ENCODE results near the gene SSH2. TPM values are rescaled to one million over a fixed set of nuclear protein-coding genes. Genes with fewer than 3 reads are reported as not detected.

The SSH2 gene
- total RNA-seq, 2 experiments from 2014 or later, result 62.9 to 65.8 TPM

DNA sequence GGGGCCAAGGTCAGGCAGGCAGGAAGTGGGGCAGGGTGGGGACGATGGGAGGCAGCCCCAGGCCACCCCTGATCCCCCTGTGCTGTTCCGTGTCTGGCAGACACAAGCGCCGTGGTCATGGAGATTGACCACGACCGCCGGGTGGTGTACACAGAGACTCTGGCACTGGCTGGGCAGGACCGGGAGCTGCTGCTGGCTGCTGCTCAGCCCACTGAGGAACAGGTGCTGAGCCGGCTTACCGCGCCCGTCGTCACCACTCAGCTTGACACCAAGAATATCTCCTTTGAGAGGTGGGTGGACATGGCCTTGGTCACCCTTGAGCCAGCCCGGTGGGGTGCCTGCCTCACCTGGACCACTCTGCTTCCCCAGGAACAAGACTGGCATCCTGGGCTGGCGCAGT lies 321.0 kb downstream of the SSH2 start:
- CTCF ChIA-PET, result interaction anchor here (1.7 to 2.5 kb wide), 2 partner anchors 8 to 17 kb away, joined by 5 to 10 read pairs; partner anchors contain the start of gene ANKRD13B

GRCh38 chr17:29607557-29608195 lies 322.4 kb downstream of the SSH2 start:
- CTCF ChIA-PET, result interaction anchor here (1.0 to 2.5 kb wide), 3 partner anchors 9 to 16 kb away, joined by 3 to 10 read pairs (median 9); no protein-coding TSS in a partner anchor
- no peaks in the 10 kb centered on the region for H3K4me1 Mint-ChIP-seq
- POLR2A ChIA-PET, result interaction anchor here (0.9 to 2.0 kb wide), 4 partner anchors 10 to 115 kb away, joined by 3 to 11 read pairs (median 3); no protein-coding TSS in a partner anchor
- H3K27me3 Mint-ChIP-seq, result no peaks in the 10 kb centered on the region
- DNase-seq, result no peak
- no peaks in the 10 kb centered on the region for H3K36me3 Mint-ChIP-seq (ENCODE audit: low read depth)
- no peak overlapping the region for H3K27ac Mint-ChIP-seq
- no peaks in the 10 kb centered on the region for H3K9me3 Mint-ChIP-seq
- no peak overlapping the region for H3K4me3 Mint-ChIP-seq

More for the DNA sequence above, 321.0 kb downstream of the SSH2 start:
- Mint-ChIP-seq H3K4me1 (peaks cover 5% of the 10 kb centered on the region), H3K9me3 (no peaks in the 10 kb centered on the region), H3K36me3 (ENCODE audit: low read depth) (no peaks in the 10 kb centered on the region), H3K4me3 (no peak overlapping the region), H3K27ac (no peak overlapping the region), H3K27me3 (no peaks in the 10 kb centered on the region)
- no peak for DNase-seq
- POLR2A ChIA-PET, result interaction anchor here (1.3 to 2.0 kb wide), 2 partner anchors 8 to 18 kb away, joined by 3 to 11 read pairs; no protein-coding TSS in a partner anchor

DNA sequence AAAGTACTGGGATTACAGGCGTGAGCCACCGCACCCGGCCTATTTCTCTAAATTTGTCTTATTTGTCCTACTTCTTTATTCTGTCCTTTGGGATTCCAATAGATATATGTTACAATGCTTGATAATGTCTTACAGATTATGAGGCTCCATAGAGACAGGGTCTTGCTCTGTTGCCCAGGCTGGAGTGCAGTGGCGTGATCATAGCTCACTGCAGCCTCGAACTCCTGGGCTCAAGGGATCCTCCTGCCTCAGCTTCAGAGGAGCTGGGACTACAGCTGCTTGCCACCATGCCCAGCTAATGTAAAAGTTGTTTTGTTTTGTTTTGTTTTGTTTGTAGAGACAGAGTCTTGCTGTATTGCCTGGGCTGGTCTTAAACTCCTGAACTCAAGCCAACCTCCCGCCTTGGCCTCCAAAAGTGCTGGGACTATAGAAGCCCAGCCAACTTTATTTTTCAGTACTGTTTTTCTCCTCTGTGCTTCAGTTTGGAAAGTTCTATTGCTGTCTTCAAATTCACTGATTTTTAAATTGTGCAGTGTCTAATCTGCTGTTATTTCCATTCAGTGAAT lies 326.8 kb downstream of the SSH2 start:
- CTCF ChIA-PET, result interaction anchor here (0.7 to 2.6 kb wide), 2 partner anchors 12 to 29 kb away, joined by 3 to 8 read pairs; no protein-coding TSS in a partner anchor
- POLR2A ChIA-PET, result no interaction called here

GRCh38 chr17:29597361-29598172 lies 332.5 kb downstream of the SSH2 start:
- no peak for DNase-seq
- Mint-ChIP-seq H3K36me3 (ENCODE audit: low read depth) (no peaks in the 10 kb centered on the region), H3K4me1 (peaks cover 15% of the 10 kb centered on the region), H3K4me3 (no peak overlapping the region), H3K9me3 (no peaks in the 10 kb centered on the region), H3K27me3 (no peaks in the 10 kb centered on the region), H3K27ac (no peak overlapping the region)
- POLR2A ChIA-PET, result interaction anchor here (1.0 kb wide), 1 partner anchor 30 kb away, joined by 3 read pairs; no protein-coding TSS in a partner anchor
- CTCF ChIA-PET, result interaction anchor here (0.9 to 1.8 kb wide), 3 partner anchors 16 to 179 kb away, joined by 3 to 7 read pairs (median 3); no protein-coding TSS in a partner anchor

More for the DNA sequence above, 326.8 kb downstream of the SSH2 start:
- Mint-ChIP-seq H3K9me3 (no peaks in the 10 kb centered on the region), H3K27me3 (no peaks in the 10 kb centered on the region), H3K27ac (no peak overlapping the region), H3K4me3 (no peak overlapping the region), H3K36me3 (ENCODE audit: low read depth) (no peaks in the 10 kb centered on the region), H3K4me1 (peaks cover 2% of the 10 kb centered on the region)
- no peak for DNase-seq

DNA sequence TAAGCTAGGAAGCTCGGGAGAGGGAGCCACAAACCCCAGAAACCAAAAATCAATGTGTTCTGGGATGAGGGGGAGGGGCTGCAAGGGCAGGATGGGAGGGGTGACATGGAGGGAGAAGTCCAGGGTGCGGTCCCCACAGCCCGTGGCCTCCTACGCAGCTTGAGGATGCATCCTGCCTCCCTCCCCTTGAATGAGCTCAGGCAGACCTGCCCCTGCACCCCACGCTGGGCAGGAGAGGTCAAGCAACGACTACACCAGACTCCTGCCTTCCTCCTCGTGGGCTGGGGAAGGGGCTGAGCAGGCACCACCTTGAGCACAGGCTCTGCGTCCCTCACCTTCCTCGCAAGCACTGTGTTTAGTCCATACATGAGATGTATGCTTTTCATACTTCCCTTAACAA lies 333.2 kb downstream of the SSH2 start:
- Mint-ChIP-seq H3K9me3 (no peaks in the 10 kb centered on the region), H3K4me3 (no peak overlapping the region), H3K36me3 (ENCODE audit: low read depth) (no peaks in the 10 kb centered on the region), H3K27me3 (no peaks in the 10 kb centered on the region), H3K4me1 (peaks cover 22% of the 10 kb centered on the region), H3K27ac (no peak overlapping the region)
- POLR2A ChIA-PET, result interaction anchor here (1.0 to 1.3 kb wide), 2 partner anchors 10 to 29 kb away, joined by 3 read pairs; no protein-coding TSS in a partner anchor
- CTCF ChIA-PET, result interaction anchor here (0.5 to 1.8 kb wide), 4 partner anchors 16 to 355 kb away, joined by 3 to 7 read pairs (median 3); no protein-coding TSS in a partner anchor
- DNase-seq, result no peak

DNA sequence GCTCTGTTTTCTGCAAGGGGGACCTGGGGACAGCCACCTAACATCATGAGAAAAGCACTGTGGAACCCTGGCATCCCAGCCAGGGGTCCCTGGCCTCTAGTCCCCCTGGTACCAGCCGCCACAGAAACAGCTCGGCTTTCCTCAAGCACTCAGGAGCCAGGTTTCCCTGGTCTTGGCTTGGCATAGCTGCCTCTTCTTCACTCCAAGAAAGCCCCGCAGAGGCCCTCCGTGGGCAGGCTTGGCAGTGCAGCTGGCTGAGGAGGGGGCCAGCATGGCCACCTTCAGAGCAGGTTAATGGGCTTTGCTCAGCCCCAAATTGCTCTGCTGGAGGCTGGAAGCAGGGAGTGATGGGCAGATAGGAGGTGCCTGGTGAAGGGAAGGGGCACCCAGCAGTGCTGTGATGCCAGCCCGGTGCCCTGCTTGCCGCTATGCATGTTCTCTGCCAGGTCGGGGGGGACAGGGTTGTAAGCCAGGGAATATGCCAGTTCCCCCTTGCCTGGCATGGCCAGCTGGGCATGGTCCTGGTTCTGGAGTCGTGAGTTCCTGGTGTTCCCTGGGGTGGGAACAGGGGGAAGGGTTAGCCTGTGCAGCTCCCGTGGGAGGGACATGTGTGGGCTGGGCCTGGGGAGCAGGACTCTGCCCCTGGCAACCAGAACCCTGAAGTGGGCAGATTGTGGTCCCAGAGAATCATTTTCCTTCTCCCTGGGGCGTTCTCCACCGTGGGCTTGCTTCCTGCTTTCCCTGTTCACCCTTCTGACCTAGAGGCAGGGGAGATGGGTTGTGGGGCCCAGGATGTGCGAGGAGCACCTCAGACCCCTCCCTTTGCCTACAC lies 333.9 kb downstream of the SSH2 start:
- no peak for DNase-seq
- POLR2A ChIA-PET, result interaction anchor here (1.3 kb wide), 1 partner anchor 11 kb away, joined by 3 read pairs; no protein-coding TSS in a partner anchor
- Mint-ChIP-seq H3K4me3 (no peak overlapping the region), H3K36me3 (ENCODE audit: low read depth) (no peaks in the 10 kb centered on the region), H3K27ac (no peak overlapping the region), H3K27me3 (no peaks in the 10 kb centered on the region), H3K4me1 (peaks cover 29% of the 10 kb centered on the region), H3K9me3 (no peaks in the 10 kb centered on the region)
- CTCF ChIA-PET, result interaction anchor here (0.5 to 1.8 kb wide), 2 partner anchors 17 to 355 kb away, joined by 3 to 7 read pairs; no protein-coding TSS in a partner anchor

- no peak for DNase-seq
- ChIA-PET POLR2A (interaction anchor here (1.2 to 1.3 kb wide), 2 partner anchors 12 kb away, joined by 3 read pairs; no protein-coding TSS in a partner anchor), CTCF (interaction anchor here (1.0 to 4.8 kb wide), 4 partner anchors 14 to 21 kb away, joined by 3 to 75 read pairs (median 6); no protein-coding TSS in a partner anchor)
- Mint-ChIP-seq H3K4me1 (peaks cover 37% of the 10 kb centered on the region), H3K4me3 (peak overlapping the region; percentile 70), H3K27ac (no peak overlapping the region), H3K27me3 (no peaks in the 10 kb centered on the region), H3K9me3 (no peaks in the 10 kb centered on the region), H3K36me3 (ENCODE audit: low read depth) (no peaks in the 10 kb centered on the region)
Measured at GRCh38 chr17:29595107-29595942, 334.7 kb downstream of the SSH2 start.

DNA sequence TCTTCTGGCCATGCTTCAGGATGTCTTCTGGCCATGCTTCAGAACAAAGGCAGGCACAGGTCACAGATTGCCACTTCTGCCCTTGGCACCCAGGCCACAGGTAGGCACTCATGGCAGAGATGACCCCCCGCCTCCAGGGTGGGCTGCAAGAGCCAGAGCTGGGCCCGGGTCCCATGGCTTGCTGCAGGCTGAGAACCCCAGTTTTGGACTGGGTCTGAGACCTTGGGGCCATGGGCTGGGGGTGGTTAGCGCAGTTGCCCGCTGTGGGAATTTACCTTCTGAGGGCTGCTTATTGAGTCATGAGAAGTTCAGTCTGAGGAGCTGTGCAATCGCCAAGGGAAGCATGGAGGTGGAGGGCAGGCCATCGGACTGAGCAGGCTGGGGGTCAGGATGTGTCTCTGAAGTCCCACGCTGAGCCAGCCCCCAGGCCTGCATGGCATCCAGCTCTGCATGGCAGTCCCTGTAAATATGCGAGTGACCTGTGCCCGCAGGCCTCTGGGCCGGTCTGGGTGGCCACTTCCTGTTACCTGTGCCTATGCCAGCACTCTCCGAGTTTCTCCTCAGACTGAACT lies 335.4 kb downstream of the SSH2 start:
- Mint-ChIP-seq H3K27ac (no peak overlapping the region), H3K4me1 (peaks cover 43% of the 10 kb centered on the region), H3K9me3 (no peaks in the 10 kb centered on the region), H3K36me3 (ENCODE audit: low read depth) (no peaks in the 10 kb centered on the region), H3K4me3 (peak overlapping the region; percentile 70), H3K27me3 (no peaks in the 10 kb centered on the region)
- ChIA-PET CTCF (interaction anchor here (0.6 to 4.8 kb wide), 6 partner anchors 14 to 737 kb away, joined by 3 to 75 read pairs (median 4); no protein-coding TSS in a partner anchor), POLR2A (interaction anchor here (0.8 to 4.5 kb wide), 5 partner anchors 13 to 112 kb away, joined by 3 to 89 read pairs (median 3); partner anchors contain the start of genes ABHD15, CORO6 and TP53I13)
- no peak for DNase-seq

DNA sequence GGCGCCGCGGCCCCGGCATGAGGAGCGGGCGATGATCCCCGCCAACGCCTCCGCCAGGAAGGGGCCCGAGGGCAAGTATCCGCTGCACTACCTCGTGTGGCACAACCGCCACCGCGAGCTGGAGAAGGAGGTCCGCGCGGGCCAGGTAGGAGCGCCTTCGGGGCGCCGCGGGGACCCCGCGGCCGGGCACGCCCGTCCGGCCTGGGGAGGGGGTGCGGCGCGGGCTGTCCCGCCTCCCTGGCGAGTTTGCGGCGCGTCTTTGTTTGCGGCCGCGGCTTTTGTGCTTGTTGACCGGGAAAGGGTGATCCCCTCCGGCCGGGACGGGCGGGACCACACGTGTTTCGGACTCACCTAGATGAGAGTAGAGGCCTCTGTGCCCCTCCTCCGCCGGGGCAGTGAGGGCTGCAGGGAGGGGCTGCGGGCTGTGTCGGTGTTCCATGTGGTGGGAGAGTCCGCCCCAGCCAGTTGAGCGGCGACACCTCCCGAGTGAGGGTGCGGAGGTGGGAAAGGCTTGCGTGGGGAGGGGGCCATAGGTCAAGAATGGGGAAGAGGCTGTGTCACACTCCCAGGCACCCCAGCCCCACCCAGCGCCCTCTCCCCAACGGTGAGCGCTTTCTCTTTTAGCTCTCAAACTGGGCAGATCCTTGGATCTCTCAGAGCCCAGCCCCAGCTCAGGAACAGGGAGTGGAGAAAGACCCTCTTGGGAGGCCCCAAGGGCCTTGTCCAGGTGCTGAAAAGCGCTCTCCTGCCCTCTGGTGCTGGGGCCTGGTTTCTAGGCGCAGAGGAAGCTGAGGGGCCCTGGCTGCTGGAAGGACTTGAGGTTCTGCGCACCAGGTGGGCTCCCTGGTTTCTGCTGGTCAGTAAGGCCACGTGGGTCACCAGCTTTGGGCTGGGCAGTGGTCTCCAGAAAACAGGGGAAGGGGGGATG lies 336.2 kb downstream of the SSH2 start:
- peak overlapping the region; percentile 70 for H3K4me3 Mint-ChIP-seq
- no peak overlapping the region for H3K27ac Mint-ChIP-seq
- no peak for DNase-seq
- peaks cover 41% of the 10 kb centered on the region for H3K4me1 Mint-ChIP-seq
- no peaks in the 10 kb centered on the region for H3K27me3 Mint-ChIP-seq
- ChIA-PET POLR2A (interaction anchor here (0.8 to 4.5 kb wide), 7 partner anchors 14 to 337 kb away, joined by 3 to 89 read pairs (median 5); partner anchors contain the start of genes ABHD15, CORO6 and TP53I13), CTCF (interaction anchor here (0.6 to 4.8 kb wide), 8 partner anchors 13 to 738 kb away, joined by 3 to 75 read pairs (median 4); no protein-coding TSS in a partner anchor)
- H3K36me3 Mint-ChIP-seq (ENCODE audit: low read depth), result no peaks in the 10 kb centered on the region
- H3K9me3 Mint-ChIP-seq, result no peaks in the 10 kb centered on the region

Data from activated CD4-positive, alpha-beta memory T cell treated with anti-CD3 and anti-CD28 coated beads, Interleukin-2, amount 10 ng/mL, durations not matched to agents 7 days and 5 days (primary cell).